A549 (cell line): ENCODE results near the gene AKAP8. TPM values are rescaled to one million over a fixed set of nuclear protein-coding genes. Genes with fewer than 3 reads are reported as not detected.
A peak's percentile ranks its signal among the peaks of the same experiment; 100 is the strongest.

Source experiments
- ATAC-seq, 2 experiments: fragments of 200-7000 bp in 1 of 2; fragments of >200 bp in 1 of 2; cut with Nextera tagmentation in 1 of 2; cut with Tn5 transposase in 1 of 2; 3 replicates each; pipeline versions ENCODE4 v1.8.0 to v1.9.1; 2018 to 2020; ENCODE audit warnings: mild to moderate bottlenecking in 1 of 2, moderate library complexity in 1 of 2
- CTCF ChIA-PET: fragments of 300-600 bp; sonication (Branson Sonifier 250); formaldehyde crosslinking; extraction: SDS; loops from one replicate; lab custom pipeline; 2021; ENCODE audit warnings: antibody characterized with exemption, inconsistent platforms; lab: Yijun Ruan, JAX
- POLR2A ChIA-PET: fragments of 350-600 bp; formaldehyde crosslinking; extraction: SDS; loops from one replicate; lab custom pipeline; 2021; ENCODE audit warnings: antibody characterized with exemption, inconsistent platforms; lab: Yijun Ruan, JAX
- DNase-seq, 2 experiments: peaks; one replicate each; pipeline versions ENCODE4 v3.0.0 to v3.0.0-alpha.2; 2011 to 2016; ENCODE audit warnings: low read depth in 1 of 2, low spot score in 1 of 2
- FAIRE-seq: peaks from 2 replicates; lab custom pipeline; 2011; peaks lifted over from hg19 to GRCh38; lab: Jason Lieb, UNC
- H3K27ac ChIP-seq, 2 experiments: fragments of >200 bp; sonication (Bioruptor Twin); formaldehyde crosslinking; 3 replicates each; pipeline ENCODE4 v1.5.1; 2016 to 2017
- H3K4me1 ChIP-seq: fragments of >200 bp; sonication (Bioruptor Twin); formaldehyde crosslinking; 3 replicates; pipeline ENCODE4 v1.6.1; 2016
- H3K4me2 ChIP-seq: fragments of >200 bp; sonication (Bioruptor Twin); formaldehyde crosslinking; 3 replicates; pipeline ENCODE4 v1.6.1; 2016
- H3K4me3 ChIP-seq: fragments of >200 bp; sonication (Bioruptor Twin); formaldehyde crosslinking; 3 replicates; pipeline ENCODE4 v1.5.1; 2016
- H3K9me3 ChIP-seq: fragments of >200 bp; sonication (Bioruptor Twin); formaldehyde crosslinking; 3 replicates; pipeline ENCODE4 v1.6.1; 2016
- EP300 ChIP-seq, 2 experiments: fragments of >200 bp; sonication (Bioruptor Twin); formaldehyde crosslinking; IDR thresholded peaks; 2 replicates in 1 of 2; 3 replicates in 1 of 2; pipeline ENCODE4 v1.6.1; 2016 to 2017
- ESRRA ChIP-seq: fragments of 150-350 bp; IDR thresholded peaks from 2 replicates; pipeline ENCODE4 v1.6.1; 2014; ENCODE audit warnings: mild to moderate bottlenecking, low read length, borderline replicate concordance
- FOSL2 ChIP-seq, 2 experiments: fragments of 450-650 bp in 1 of 2; fragments of >200 bp in 1 of 2; sonication (Bioruptor Twin) in 1 of 2; formaldehyde crosslinking; IDR thresholded peaks; 2 replicates each; pipeline versions ENCODE4 v1.5.0 to v1.6.1; 2016 to 2020; ENCODE audit warnings: mild to moderate bottlenecking in 1 of 2, moderate library complexity in 1 of 2
- HOXB13 ChIP-seq: fragments of 250-450 bp; sonication (Bioruptor Pico); IDR thresholded peaks from 2 replicates; pipeline ENCODE4 v1.5.0; 2020; ENCODE audit warnings: low read depth, mild to moderate bottlenecking, moderate library complexity
- JUNB ChIP-seq: fragments of >200 bp; sonication (Bioruptor Twin); formaldehyde crosslinking; IDR thresholded peaks from 2 replicates; pipeline ENCODE4 v1.6.1; 2016
- KDM1A ChIP-seq: fragments of 200-600 bp; sonication (generic); IDR thresholded peaks from 2 replicates; pipeline ENCODE4 v1.6.1; 2016; ENCODE audit warnings: low read depth, mild to moderate bottlenecking
- MAFK ChIP-seq: fragments of 450-650 bp; IDR thresholded peaks from 2 replicates; pipeline ENCODE4 v1.6.1; 2014; ENCODE audit not compliant: partially characterized antibody
- MYC ChIP-seq: IDR thresholded peaks from 2 replicates; pipeline ENCODE4 v1.6.1; 2012; ENCODE audit warnings: mild to moderate bottlenecking, inconsistent platforms, low read length, improper control_type of control experiment, borderline replicate concordance
- NFE2L2 ChIP-seq: fragments of 150-350 bp; conservative IDR thresholded peaks from 2 replicates; pipeline ENCODE4 v1.6.1; 2014; ENCODE audit warnings: low read length
- NR3C1 ChIP-seq: fragments of >200 bp; sonication (Bioruptor Twin); formaldehyde crosslinking; IDR thresholded peaks from 3 replicates; pipeline ENCODE4 v1.6.1; 2017
- RFX5 ChIP-seq: fragments of 450-650 bp; IDR thresholded peaks from 2 replicates; pipeline ENCODE4 v1.7.1; 2014; ENCODE audit warnings: antibody characterized with exemption, mild to moderate bottlenecking, moderate library complexity
- RNF2 ChIP-seq: fragments of 200-600 bp; sonication (generic); IDR thresholded peaks from 2 replicates; pipeline ENCODE4 v1.6.1; 2016; ENCODE audit warnings: low read depth, mild to moderate bottlenecking, antibody characterized with exemption, moderate library complexity, borderline replicate concordance
- SREBF2 ChIP-seq: fragments of 450-650 bp; IDR thresholded peaks from 2 replicates; pipeline ENCODE4 v1.6.1; 2014; ENCODE audit warnings: mild to moderate bottlenecking, moderate library complexity
- WGBS: methylation state at CpG from one replicate; pipeline ENCODE4 v1.1.6; 2017; ENCODE audit errors: missing lambda C conversion rate; 5-methylcytosine and 5-hydroxymethylcytosine counted together
- polyA plus RNA-seq, 4 experiments: library from polyadenylated mRNA; depleted of rRNA in 3 of 4; stranded (reverse); fragments of >200 nt; fragmentation: RNase III in 1 of 4; extraction: RNeasy Plus Mini Kit Qiagen cat#74134 plus additional on column Dnase treatment in 1 of 4; gene quantifications; 2 replicates in 3 of 4; 3 replicates in 1 of 4; pipeline ENCODE4 v1.2.3, GENCODE V29; 2011 to 2017
- TF ChIP-seq, protein P1 (sequence below): fragments of >200 bp; sonication (Bioruptor Twin); formaldehyde crosslinking; IDR thresholded peaks from 2 replicates; pipeline ENCODE4 v1.6.1; 2016
- TF ChIP-seq, protein P2 (sequence below): IDR thresholded peaks from 2 replicates; pipeline ENCODE4 v1.6.1; 2012
- TF ChIP-seq, protein P3 (sequence below): fragments of 250-450 bp; sonication (Bioruptor Pico); IDR thresholded peaks from 2 replicates; pipeline ENCODE4 v1.5.0; 2021; ENCODE audit warnings: mild to moderate bottlenecking, moderate library complexity, borderline replicate concordance

Gene AKAP8
- polyA plus RNA-seq, 2 of the 4 experiments (the other 2 are of a cell fraction): 16.2 to 17.3 TPM

- no peak overlapping the region for H3K4me3 ChIP-seq
- H3K9me3 ChIP-seq: no peaks in the 10 kb centered on the region
- 88% methylated on average over 6 of the region's 6 CpGs for WGBS
- H3K4me2 ChIP-seq: no peak overlapping the region
- H3K27ac ChIP-seq: no peak overlapping the region
- H3K4me1 ChIP-seq: peaks cover 51% of the 10 kb centered on the region
- ATAC-seq (no peak), FAIRE-seq (no peak), DNase-seq (no peak)
- ChIA-PET POLR2A (no interaction called here), CTCF (interaction anchor here (2.8 kb wide), 1 partner anchor 21 kb away, joined by 12 read pairs; no protein-coding TSS in a partner anchor)
- TF ChIP-seq MYC: no peak
Measured at GRCh38 chr19:15318241-15318691, 61.3 kb downstream of the AKAP8 start.

- no peak overlapping the region for H3K27ac ChIP-seq
- TF ChIP-seq NR3C1: no peak
- WGBS: 69% methylated on average over 3 of the region's 3 CpGs
- no peak overlapping the region for H3K4me3 ChIP-seq
- H3K9me3 ChIP-seq: no peaks in the 10 kb centered on the region
- H3K4me2 ChIP-seq: no peak overlapping the region
- H3K4me1 ChIP-seq: peaks cover 46% of the 10 kb centered on the region
- ChIA-PET POLR2A (no interaction called here), CTCF (interaction anchor here (1.1 to 2.8 kb wide), 2 partner anchors 20 to 32 kb away, joined by 3 to 12 read pairs; no protein-coding TSS in a partner anchor)
- no peak for DNase-seq
- no peak for FAIRE-seq
- ATAC-seq: no peak
Measured at GRCh38 chr19:15317392-15318071, 62.1 kb downstream of the AKAP8 start.

- ATAC-seq: no peak
Measured at GRCh38 chr19:15316498-15316897, 63.1 kb downstream of the AKAP8 start.

GRCh38 chr19:15315101-15315500 is 64.5 kb downstream of the AKAP8 start:
- TF ChIP-seq EP300 (IDR thresholded peaks at IDR 0.05) (no peak), RNF2 (no peak), MYC (no peak)
- TF ChIP-seq, protein P1, sequence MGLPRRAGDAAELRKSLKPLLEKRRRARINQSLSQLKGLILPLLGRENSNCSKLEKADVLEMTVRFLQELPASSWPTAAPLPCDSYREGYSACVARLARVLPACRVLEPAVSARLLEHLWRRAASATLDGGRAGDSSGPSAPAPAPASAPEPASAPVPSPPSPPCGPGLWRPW: no peak
- Histone ChIP-seq H3K4me2 (no peak overlapping the region), H3K9me3 (no peaks in the 10 kb centered on the region), H3K27ac (no peak overlapping the region), H3K4me3 (no peak overlapping the region), H3K4me1 (peaks cover 29% of the 10 kb centered on the region)
- 82% methylated on average over 6 of the region's 6 CpGs for WGBS
- ATAC-seq (no peak), FAIRE-seq (no peak), DNase-seq (no peak)
- POLR2A ChIA-PET: no interaction called here
- CTCF ChIA-PET: interaction anchor here (2.8 kb wide), 1 partner anchor 18 kb away, joined by 12 read pairs; no protein-coding TSS in a partner anchor

More at GRCh38 chr19:15316498-15316897, 63.1 kb downstream of the AKAP8 start:
- ChIA-PET POLR2A (no interaction called here), CTCF (interaction anchor here (1.1 to 2.8 kb wide), 2 partner anchors 19 to 33 kb away, joined by 3 to 12 read pairs; no protein-coding TSS in a partner anchor)
- Histone ChIP-seq H3K27ac (no peak overlapping the region), H3K4me2 (no peak overlapping the region), H3K4me1 (peaks cover 40% of the 10 kb centered on the region), H3K4me3 (no peak overlapping the region), H3K9me3 (no peaks in the 10 kb centered on the region)
- WGBS: 92% methylated on average over 2 of the region's 2 CpGs
- no peak for TF ChIP-seq SREBF2
- TF ChIP-seq NFE2L2: no peak
- TF ChIP-seq MAFK: peak; percentile 24
- TF ChIP-seq EP300 (IDR thresholded peaks at IDR 0.05): no peak
- TF ChIP-seq, protein P2, sequence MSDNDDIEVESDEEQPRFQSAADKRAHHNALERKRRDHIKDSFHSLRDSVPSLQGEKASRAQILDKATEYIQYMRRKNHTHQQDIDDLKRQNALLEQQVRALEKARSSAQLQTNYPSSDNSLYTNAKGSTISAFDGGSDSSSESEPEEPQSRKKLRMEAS: no peak
- no peak for TF ChIP-seq FOSL2 (IDR thresholded peaks at IDR 0.05)
- TF ChIP-seq FOSL2 (CRISPR knock-in tag; IDR thresholded peaks at IDR 0.05): no peak
- TF ChIP-seq HOXB13 (CRISPR knock-in tag): no peak
- no peak for TF ChIP-seq JUNB
- FAIRE-seq (no peak), DNase-seq (no peak)

GRCh38 chr19:15313649-15314279 is 65.8 kb downstream of the AKAP8 start:
- Histone ChIP-seq H3K9me3 (no peaks in the 10 kb centered on the region), H3K27ac (no peak overlapping the region), H3K4me3 (no peak overlapping the region), H3K4me1 (peaks cover 33% of the 10 kb centered on the region), H3K4me2 (no peak overlapping the region)
- ATAC-seq: no peak
- DNase-seq: no peak
- CTCF ChIA-PET: no interaction called here
- WGBS: 95% methylated on average over 7 of the region's 7 CpGs
- POLR2A ChIA-PET: no interaction called here
- no peak for TF ChIP-seq KDM1A
- TF ChIP-seq, protein P3, sequence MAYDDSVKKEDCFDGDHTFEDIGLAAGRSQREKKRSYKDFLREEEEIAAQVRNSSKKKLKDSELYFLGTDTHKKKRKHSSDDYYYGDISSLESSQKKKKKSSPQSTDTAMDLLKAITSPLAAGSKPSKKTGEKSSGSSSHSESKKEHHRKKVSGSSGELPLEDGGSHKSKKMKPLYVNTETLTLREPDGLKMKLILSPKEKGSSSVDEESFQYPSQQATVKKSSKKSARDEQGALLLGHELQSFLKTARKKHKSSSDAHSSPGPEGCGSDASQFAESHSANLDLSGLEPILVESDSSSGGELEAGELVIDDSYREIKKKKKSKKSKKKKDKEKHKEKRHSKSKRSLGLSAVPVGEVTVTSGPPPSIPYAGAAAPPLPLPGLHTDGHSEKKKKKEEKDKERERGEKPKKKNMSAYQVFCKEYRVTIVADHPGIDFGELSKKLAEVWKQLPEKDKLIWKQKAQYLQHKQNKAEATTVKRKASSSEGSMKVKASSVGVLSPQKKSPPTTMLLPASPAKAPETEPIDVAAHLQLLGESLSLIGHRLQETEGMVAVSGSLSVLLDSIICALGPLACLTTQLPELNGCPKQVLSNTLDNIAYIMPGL (CRISPR knock-in tag): no peak
- no peak for TF ChIP-seq ESRRA
- TF ChIP-seq RFX5: no peak
- no peak for FAIRE-seq
